Articular chondrocyte of knee joint (primary cell): ENCODE data around the gene ZIC3. TPM values are rescaled to one million over a fixed set of nuclear protein-coding genes. Genes with fewer than 3 reads are reported as not detected.

ENCODE experiments used
- small RNA-seq: library from RNA; depleted of rRNA; stranded (forward); fragments of <200 nt; gene quantifications from one replicate; pipeline ENCODE3, GENCODE V24; 2012
- total RNA-seq: library from RNA; depleted of rRNA; stranded (reverse); fragments of >200 nt; gene quantifications from 2 replicates; pipeline ENCODE4 v1.2.3, GENCODE V29; 2012

ZIC3 gene
- total RNA-seq = not detected in 2 replicates

DNA sequence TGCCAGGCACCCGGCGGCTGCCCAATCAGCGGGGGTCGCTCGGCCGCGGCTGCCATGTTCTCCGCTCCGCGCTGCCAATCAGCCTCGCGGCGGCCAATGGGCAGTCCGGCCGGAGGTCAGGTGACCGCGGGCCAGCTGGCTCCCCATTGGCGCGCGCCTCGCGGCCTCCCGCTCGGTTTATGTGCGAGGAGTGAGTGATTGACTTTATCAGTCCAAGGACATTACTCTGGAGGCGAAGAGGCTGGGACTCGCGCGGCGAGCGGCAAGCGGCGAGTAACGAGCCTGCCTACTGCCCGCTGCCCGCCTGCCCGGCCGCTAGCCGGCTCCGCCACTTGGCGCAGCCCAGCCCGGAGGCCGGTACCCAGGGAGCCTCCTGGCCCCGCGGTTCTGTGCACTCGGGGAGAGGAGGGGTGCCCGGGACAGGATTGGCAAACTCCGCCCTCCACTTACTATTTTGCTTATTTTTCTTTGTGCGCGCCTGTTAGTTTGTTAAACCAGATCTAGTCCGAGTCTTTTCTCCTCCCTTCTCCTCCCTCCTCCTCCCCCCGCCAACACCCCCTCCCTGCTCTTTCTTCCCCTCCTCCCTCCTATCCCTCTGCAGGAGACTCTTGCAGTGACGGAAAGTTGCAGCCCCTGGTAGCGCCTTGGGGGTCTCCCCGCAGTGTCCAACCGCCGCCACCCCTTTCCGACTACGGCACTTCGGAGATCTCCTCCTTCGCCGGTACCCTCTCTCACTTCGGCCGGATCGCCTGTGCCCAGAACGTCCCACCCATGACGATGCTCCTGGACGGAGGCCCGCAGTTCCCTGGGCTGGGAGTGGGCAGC lies at the start of gene ZIC3:
ZIC3 (plus strand) TSS at position 207 of the 825 bp plus-strand sequence; CDS start at position 772, 565 bp downstream.

Small RNA genes within 50 kb of the gene (small RNA-seq; reads per million reads assigned to genes)
- gene RN7SL325P = not detected
